Liver (tissue), 3 donors: ENCODE results near the gene IFNLR1.

Experiments
- CTCF ChIP-seq: fragments of 150-350 bp; IDR thresholded peaks from 2 replicates; pipeline ENCODE4 v1.5.1; 2017; ENCODE audit warnings: improper control_type of control experiment, low read depth, low read length; ENCODE audit not compliant: missing input control
- EGR1 ChIP-seq, 2 donors: IDR thresholded peaks; 2 replicates each; pipeline ENCODE4 v1.6.1; 2016 to 2018; ENCODE audit warnings: antibody characterized with exemption in 2 of 2, low read depth in 2 of 2
- RAD21 ChIP-seq, 2 donors: IDR thresholded peaks; 2 replicates each; pipeline ENCODE4 v1.6.1; 2016; ENCODE audit warnings: antibody characterized with exemption in 2 of 2, mild to moderate bottlenecking in 2 of 2
- REST ChIP-seq: IDR thresholded peaks from 2 replicates; pipeline ENCODE4 v1.6.1; 2016; ENCODE audit warnings: antibody characterized with exemption, mild to moderate bottlenecking
- SP1 ChIP-seq: IDR thresholded peaks from 2 replicates; pipeline ENCODE4 v1.6.1; 2018; ENCODE audit warnings: antibody characterized with exemption, mild to moderate bottlenecking
- donor health status: healthy.
- donor health status: healthy.

- TF ChIP-seq RAD21 (IDR thresholded peaks at IDR 0.05) (no peak), EGR1 (IDR thresholded peaks at IDR 0.05; ENCODE audit: low read depth in 2 of 2) (no peak), CTCF (no peak), REST (no peak), SP1 (no peak)
Measured at GRCh38 chr1:24119489-24119858, 67.6 kb downstream of the IFNLR1 start.
